Panc1 (cell line): ENCODE results near the gene PADI3.

Source experiments
- CTCF ChIP-seq: fragments of 450-650 bp; IDR thresholded peaks from 2 replicates; pipeline ENCODE4 v1.5.1; 2017; ENCODE audit warnings: mild to moderate bottlenecking
- POLR2AphosphoS5 ChIP-seq: IDR thresholded peaks from 2 replicates; pipeline ENCODE4 v1.6.1; 2012; ENCODE audit warnings: mild to moderate bottlenecking, low read depth, low read length, moderate library complexity
- REST ChIP-seq, 2 experiments: IDR thresholded peaks; 2 replicates each; pipeline ENCODE4 v1.6.1; 2011 to 2012; ENCODE audit warnings: low read depth in 2 of 2, control low read depth in 1 of 2, low read length in 1 of 2, mild to moderate bottlenecking in 1 of 2, moderate library complexity in 1 of 2; ENCODE audit not compliant: insufficient read depth in 1 of 2
- SIN3A ChIP-seq: IDR thresholded peaks from 2 replicates; pipeline ENCODE4 v1.6.1; 2012; ENCODE audit warnings: low read depth, mild to moderate bottlenecking, low read length, moderate library complexity, borderline replicate concordance; ENCODE audit not compliant: insufficient read depth
- TCF7L2 ChIP-seq: IDR thresholded peaks from 2 replicates; pipeline ENCODE4 v1.6.1; 2011; ENCODE audit warnings: mild to moderate bottlenecking, low read depth, low read length, inconsistent platforms

GRCh38 chr1:17244821-17245740 lies 3.8 kb upstream of the PADI3 start:
- TF ChIP-seq CTCF (no peak), POLR2AphosphoS5 (no peak), SIN3A (no peak), REST (IDR thresholded peaks at IDR 0.05; ENCODE audit: insufficient read depth in 1 of 2, low read depth in 2 of 2, low read length in 1 of 2) (no peak), TCF7L2 (no peak)
